SU-DHL-6 (cell line): Measurements from ENCODE around the gene RGS3.

Source experiments
- EZH2phosphoT487 ChIP-seq: fragments of 200-600 bp; sonication (generic), shearing (Covaris generic); conservative IDR thresholded peaks from 2 replicates; pipeline ENCODE4 v1.6.1; 2018; ENCODE audit warnings: mild to moderate bottlenecking, antibody characterized with exemption, low read length, moderate library complexity, mixed read lengths
- TF ChIP-seq, protein P1 (sequence below): fragments of 200-600 bp; sonication (generic); IDR thresholded peaks from one replicate; pipeline ENCODE4 v1.5.1; 2017; ENCODE audit warnings: antibody characterized with exemption, mild to moderate bottlenecking, low read length, moderate library complexity; ENCODE audit not compliant: insufficient read depth, poor library complexity, severe bottlenecking

DNA sequence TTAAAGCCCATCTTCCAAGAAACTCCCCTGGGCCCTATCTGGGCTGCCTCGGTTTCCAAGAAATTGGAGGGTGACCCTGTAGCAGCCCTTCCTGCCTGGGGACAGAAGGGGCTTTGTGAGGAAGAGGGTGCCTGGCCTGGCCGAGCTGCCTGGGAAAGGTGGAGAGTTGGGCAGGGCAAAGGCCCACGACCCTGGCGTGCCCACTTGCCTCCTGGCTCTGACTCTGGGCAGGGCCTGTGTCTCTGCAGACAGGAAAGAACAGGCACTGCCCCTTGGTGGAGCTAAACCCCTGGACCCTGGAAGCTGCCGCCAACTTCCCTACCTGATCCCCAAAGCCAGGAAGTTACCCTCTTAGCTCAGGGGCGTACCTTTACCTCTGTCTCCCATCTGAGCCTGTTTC lies 149.3 kb downstream of the RGS3 start:
- TF ChIP-seq, protein P1, sequence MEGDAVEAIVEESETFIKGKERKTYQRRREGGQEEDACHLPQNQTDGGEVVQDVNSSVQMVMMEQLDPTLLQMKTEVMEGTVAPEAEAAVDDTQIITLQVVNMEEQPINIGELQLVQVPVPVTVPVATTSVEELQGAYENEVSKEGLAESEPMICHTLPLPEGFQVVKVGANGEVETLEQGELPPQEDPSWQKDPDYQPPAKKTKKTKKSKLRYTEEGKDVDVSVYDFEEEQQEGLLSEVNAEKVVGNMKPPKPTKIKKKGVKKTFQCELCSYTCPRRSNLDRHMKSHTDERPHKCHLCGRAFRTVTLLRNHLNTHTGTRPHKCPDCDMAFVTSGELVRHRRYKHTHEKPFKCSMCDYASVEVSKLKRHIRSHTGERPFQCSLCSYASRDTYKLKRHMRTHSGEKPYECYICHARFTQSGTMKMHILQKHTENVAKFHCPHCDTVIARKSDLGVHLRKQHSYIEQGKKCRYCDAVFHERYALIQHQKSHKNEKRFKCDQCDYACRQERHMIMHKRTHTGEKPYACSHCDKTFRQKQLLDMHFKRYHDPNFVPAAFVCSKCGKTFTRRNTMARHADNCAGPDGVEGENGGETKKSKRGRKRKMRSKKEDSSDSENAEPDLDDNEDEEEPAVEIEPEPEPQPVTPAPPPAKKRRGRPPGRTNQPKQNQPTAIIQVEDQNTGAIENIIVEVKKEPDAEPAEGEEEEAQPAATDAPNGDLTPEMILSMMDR: no peak
- TF ChIP-seq EZH2phosphoT487: no peak
